ENCODE measurements around the gene KRT14.
"Not testable (repeated sequence)": the region's sequence is repeated elsewhere in the genome, so short reads cannot be mapped to it uniquely, and the experiment has no call there.

Gene KRT14

GRCh38 chr17:41624208-41625101, 37.8 kb upstream of the KRT14 start, which contains the start of gene KRT17:
Gene KRT17, minus strand, starts transcription at chr17:41624575. Its CDS starts 66 bp downstream, at chr17:41624509.
- DNase-seq (ENCODE audit: low read depth) = no peak

DNA sequence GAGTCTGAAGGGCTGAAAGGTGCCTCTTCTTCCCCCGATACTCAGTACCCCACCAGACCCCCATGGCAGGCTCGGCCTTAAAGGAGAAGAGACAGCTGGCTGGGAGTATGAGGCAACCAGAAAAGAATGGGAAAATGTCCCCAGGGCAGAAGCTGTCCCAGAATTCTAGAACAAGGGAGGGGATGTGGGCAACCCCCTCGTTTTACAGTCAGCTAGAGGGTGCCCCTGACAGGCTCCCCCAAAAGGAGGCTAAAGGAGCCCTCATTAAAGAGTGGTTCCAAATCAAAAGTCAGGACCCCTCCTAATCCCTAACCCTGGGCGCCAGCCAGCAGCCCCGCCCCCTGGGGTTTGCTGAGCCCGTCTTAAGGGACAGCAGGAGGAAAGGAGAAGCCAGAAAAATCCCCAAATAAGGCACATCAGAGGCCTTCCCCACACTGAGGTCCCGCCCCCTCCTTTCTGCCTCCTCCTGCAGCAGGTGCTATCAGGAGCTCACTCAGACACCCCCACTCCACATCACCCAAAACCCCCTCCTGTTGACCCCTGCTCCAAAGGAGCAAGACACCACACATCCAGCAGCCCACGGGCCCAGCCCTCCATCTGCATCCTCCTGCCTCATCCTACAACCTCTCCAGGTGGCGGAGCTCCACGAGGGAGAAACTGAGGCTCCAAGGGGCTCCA, 36.6 kb upstream of the KRT14 start:
- not testable (repeated sequence) for DNase-seq (ENCODE audit: low read depth); H3K4me3 ChIP-seq (ENCODE audit: low read depth, low read length)

More at GRCh38 chr17:41624208-41625101, 37.8 kb upstream of the KRT14 start, which contains the start of gene KRT17:
- H3K4me3 ChIP-seq (ENCODE audit: low read depth, low read length) = no peak within 1 kb of the TSS

DNA sequence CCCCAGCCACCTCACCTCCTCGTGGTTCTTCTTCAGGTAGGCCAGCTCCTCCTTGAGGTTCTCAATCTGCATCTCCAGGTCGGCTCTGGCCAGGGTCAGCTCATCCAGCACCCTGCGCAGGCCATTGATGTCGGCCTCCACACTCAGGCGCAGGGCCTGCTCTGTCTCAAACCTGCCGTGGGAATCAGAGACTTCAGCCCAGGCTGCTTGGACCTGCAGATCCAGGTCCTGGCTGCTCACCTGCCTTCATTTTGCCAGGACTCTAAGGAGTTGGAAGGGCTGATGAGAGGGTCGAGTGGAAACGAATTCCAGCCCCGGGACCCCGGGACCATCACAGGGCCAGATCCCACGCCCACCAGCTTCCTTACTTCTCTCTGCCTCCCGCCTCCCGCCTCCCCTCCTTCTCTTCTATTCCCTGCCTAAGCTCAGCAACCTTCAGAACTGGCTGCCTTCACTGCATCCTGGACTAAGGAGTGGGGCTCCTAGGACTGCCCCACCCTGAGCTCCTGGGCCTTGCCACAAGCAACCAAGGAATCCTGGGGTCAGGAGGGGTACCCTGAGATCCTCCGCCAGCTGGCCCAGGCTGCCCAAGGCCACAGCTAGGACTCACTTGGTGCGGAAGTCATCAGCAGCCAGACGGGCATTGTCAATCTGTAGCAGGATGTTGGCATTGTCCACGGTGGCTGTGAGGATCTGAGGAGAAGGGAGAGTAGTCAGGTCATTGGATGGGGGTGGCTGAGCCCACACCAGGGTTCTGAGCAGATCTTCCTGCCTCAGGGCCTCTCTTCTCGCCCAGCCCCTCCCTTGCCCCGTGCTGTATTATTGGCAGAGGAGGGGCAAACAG, 35.9 kb upstream of the KRT14 start:
- DNase-seq (ENCODE audit: low read depth); H3K4me3 ChIP-seq (ENCODE audit: low read depth, low read length): not testable (repeated sequence)

DNA sequence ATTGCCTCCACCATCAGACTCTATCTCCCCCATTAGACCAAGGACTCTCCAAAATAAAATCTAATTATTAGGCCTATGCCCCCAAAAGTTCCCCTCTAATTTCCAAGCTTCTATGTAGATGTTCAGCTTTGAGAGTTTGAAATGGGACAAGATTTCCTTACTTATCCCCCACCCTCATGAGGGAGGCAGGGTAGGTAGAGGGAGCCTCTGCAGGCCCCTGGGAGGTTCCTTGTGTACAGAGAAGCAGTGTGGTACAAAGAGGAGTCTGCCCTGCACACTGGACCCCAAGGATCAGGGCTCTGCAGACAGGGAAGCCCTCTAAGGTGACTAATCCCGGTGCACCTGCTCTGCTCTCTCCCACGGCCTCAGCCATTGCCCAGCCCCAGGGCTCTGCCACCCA, 35.2 kb upstream of the KRT14 start:
- no peak for DNase-seq (ENCODE audit: low read depth)
- no peak overlapping the region for H3K4me3 ChIP-seq (ENCODE audit: low read depth, low read length)

GRCh38 chr17:41621435-41621817, 34.7 kb upstream of the KRT14 start:
- H3K4me3 ChIP-seq (ENCODE audit: low read depth, low read length); DNase-seq (ENCODE audit: low read depth): not testable (repeated sequence)

DNA sequence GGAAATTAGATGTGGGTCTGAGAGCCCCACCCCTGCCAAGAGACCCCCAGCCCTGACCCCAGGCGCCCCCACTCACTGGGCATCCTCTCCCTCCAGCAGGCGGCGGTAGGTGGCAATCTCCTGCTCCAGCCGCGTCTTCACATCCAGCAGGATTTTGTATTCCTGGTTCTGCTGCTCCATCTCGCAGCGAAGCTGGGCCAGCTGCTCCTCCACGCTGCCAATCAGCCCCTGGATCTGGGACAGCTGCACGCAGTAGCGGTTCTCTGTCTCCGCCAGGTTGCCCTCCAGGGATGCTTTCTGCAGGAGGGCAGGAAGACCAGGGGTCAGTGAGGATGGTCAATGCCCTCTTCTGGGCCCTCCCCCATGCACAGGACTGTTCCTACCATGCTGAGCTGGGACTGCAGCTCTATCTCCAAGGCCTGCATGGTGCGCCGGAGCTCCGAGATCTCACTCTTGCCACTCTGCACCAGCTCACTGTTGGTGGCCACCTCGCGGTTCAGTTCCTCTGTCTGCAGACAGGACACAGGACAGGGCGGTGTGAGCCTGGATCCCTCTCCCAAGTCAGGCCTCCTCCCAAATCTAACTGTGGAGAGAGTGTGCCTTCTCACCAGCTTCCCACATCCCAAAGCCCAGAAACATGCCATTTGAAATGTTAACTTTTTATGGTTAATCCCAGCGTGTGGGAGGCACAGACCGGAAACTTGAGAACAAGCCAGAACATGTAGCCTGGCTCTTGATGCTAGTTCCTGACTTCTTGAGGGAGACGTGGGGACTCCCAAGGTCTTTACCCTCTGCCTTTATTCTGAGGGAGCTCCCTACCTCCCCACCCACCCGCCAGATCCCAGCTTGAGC, 34.1 kb upstream of the KRT14 start:
- DNase-seq (ENCODE audit: low read depth) = no peak
- H3K4me3 ChIP-seq (ENCODE audit: low read depth, low read length) = no peak overlapping the region

DNA sequence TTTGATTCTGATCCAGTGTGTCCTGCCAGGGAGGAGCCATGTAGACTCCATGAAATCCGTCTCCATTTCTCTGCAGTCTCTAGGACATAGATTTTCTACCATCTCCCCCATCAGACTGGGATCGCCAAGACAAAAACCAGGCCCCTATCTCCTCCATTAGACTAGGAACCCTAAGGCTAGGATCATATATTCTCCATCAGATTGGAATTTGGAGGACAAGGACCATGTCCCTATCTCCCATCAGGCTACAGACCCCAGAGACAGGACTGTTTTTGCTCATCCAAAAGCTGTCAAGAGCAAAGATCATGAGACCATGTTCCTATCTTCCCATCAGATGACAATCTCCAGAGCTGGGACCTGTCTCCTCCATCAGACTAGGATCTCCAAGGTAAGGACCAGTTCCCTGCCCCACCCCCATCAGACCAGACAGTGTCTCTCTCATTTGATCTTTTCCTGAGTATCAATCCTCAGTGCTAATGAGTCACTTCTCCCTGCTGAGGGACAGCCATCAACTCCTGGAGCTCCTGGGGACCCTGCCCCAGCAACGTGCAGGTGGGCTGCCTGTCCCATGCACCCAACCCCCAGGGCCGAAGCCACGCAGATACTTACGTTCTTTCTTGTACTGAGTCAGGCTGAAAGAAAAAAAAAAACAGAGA, 33.4 kb upstream of the KRT14 start:
- not testable (repeated sequence) for DNase-seq (ENCODE audit: low read depth)

GRCh38 chr17:41619036-41619926, 32.6 kb upstream of the KRT14 start:
- DNase-seq (ENCODE audit: low read depth) = no peak
- no peak overlapping the region for H3K4me3 ChIP-seq (ENCODE audit: low read depth, low read length)

More for the DNA sequence above, 33.4 kb upstream of the KRT14 start:
- not testable (repeated sequence) for H3K4me3 ChIP-seq (ENCODE audit: low read depth, low read length)

GRCh38 chr17:41618341-41619035, 31.8 kb upstream of the KRT14 start:
- no peak overlapping the region for H3K4me3 ChIP-seq (ENCODE audit: low read depth, low read length)
- DNase-seq (ENCODE audit: low read depth) = no peak

- DNase-seq (ENCODE audit: low read depth) = no peak
- no peak overlapping the region for H3K4me3 ChIP-seq (ENCODE audit: low read depth, low read length)
Measured at GRCh38 chr17:41617698-41618097, 31.0 kb upstream of the KRT14 start.

GRCh38 chr17:41617136-41617535, 30.4 kb upstream of the KRT14 start:
- no peak overlapping the region for H3K4me3 ChIP-seq (ENCODE audit: low read depth, low read length)

GRCh38 chr17:41616486-41616885, 29.8 kb upstream of the KRT14 start:
- not testable (repeated sequence) for DNase-seq (ENCODE audit: low read depth); H3K4me3 ChIP-seq (ENCODE audit: low read depth, low read length)

More at GRCh38 chr17:41617136-41617535, 30.4 kb upstream of the KRT14 start:
- no peak for DNase-seq (ENCODE audit: low read depth)

DNA sequence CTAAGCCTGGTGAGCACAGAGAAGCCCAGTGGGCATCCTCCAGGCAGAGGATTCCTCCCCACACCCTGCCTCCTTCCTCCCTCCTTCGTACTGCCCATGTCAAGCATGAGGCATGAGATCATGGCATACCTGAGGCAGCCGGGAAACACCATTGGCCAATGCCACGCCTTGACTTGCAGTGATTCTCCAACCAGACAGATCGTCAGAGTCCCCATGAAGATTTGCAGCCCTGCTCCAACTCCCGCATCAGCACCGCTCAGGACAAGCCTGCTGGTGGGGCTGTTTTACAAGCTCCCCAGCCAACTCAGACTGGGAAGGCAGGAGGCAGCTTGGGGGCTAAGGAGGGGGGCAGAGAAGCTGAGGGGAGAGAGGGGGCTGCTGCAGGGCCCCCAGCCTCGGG, 28.8 kb upstream of the KRT14 start:
- no peak for DNase-seq (ENCODE audit: low read depth)
- no peak overlapping the region for H3K4me3 ChIP-seq (ENCODE audit: low read depth, low read length)

- not testable (repeated sequence) for DNase-seq (ENCODE audit: low read depth); H3K4me3 ChIP-seq (ENCODE audit: low read depth, low read length)
Measured at GRCh38 chr17:41614767-41615166, 28.1 kb upstream of the KRT14 start.

DNA sequence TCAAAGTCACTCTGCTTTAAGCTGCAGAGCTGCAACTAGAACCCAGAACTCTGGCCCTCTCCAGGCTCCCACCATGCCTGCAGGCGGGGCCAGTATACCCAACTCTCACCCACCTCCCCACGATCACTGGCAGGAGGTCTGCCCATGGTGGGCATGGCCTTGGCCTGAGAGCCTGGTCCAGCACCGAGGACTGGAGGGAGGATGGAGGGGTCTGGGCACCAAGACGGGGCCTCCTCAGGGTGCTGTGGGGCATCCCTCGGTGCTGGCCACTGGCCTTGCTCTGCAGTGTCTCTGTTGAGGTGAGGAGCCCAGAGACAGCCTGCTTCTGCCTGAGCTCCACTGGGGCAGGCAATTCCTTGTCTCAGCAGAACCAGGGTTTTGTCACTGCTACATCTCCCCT, 27.4 kb upstream of the KRT14 start:
- no peak for DNase-seq (ENCODE audit: low read depth)
- no peak overlapping the region for H3K4me3 ChIP-seq (ENCODE audit: low read depth, low read length)

DNA sequence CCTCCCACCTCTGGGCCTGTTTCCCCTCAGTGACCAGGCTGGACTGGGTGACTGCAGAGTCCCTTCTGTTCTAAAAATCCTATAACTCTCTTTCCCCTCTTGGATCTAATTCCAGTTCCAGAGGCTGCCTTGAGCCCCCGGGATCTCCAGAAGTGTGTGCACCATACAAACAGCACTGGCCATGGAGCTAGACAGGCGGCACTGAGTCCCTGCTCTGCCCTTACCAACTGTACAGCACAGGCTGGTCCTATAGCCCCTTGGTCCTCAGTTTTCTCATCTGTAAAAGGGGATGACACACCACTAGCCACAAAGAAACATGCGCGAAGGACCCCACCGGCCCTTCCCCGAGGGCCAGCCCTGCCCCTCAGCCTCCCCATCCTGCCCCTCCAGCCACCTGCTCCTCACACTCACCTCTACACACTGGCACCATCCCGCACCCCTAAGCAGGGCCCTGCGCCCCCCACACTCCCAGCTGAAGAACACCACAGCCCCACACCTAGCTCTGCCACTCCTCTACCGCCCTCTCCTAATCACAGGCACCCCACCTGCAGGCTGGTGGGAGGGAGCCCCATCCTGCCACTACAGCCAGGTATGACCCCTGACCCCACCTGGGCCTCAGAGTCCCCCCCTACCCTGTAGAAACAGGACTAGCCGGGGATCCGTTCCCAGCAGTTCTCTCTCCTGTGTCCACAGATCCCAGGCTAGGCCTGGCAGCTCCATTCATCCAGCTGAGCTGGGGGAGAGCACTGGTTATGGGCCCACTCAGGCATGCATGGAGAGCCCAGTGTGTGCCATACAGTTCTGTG, 26.8 kb upstream of the KRT14 start:
- no peak for DNase-seq (ENCODE audit: low read depth)

More for the DNA sequence above, 26.8 kb upstream of the KRT14 start:
- no peak overlapping the region for H3K4me3 ChIP-seq (ENCODE audit: low read depth, low read length)

Measured in skeletal muscle cell (primary cell).